Measurements from ENCODE around the gene EPAS1. TPM values are rescaled to one million over a fixed set of nuclear protein-coding genes. Genes with fewer than 3 reads are reported as not detected.

Gene EPAS1
- total RNA-seq, 2 donors from 2014 or later = 517 to 667 TPM

DNA sequence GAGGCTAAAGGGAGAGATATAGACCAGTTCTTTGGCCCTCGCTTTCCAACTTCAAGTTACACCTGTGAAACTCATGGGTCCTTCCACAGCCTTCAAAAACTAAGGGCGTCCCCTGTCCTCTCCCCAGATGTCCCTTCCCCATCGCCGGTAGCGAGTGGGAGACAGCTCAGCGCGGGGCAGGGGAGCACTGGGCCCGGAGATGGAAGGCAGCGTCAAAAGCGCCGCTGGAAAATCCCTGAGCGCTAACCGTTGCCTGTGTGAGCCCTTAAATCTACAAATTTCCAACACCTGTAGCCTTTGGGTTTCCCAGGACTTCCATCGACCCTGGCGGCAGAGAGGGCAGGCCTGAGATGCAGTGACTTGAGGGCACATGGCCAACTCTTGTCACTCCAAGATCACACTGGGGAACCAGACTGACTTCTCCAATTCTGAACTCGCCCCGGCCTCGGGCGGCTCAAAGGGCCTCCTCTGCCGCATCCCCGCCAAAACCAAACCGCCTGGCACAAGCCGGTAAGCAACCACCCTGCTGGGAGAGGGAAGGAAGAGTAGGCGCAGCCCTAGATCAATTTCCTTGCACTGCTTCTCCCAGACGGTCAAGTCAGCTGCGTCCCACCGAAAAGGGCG is 879 bp upstream of the EPAS1 start:
- H3K9me3 ChIP-seq = no peaks in the 10 kb centered on the region
- ATAC-seq (ENCODE audit: insufficient number of reproducible peaks, low FRiP score, low read depth) (no peak), DNase-seq (ENCODE audit: low spot score) (no peak)
- H3K27me3 ChIP-seq (replicated peaks; ENCODE audit: insufficient read depth) = no peaks in the 10 kb centered on the region
- H3K27ac ChIP-seq = peak overlapping the region; percentile 80 to 89
- TF ChIP-seq, protein P1, sequence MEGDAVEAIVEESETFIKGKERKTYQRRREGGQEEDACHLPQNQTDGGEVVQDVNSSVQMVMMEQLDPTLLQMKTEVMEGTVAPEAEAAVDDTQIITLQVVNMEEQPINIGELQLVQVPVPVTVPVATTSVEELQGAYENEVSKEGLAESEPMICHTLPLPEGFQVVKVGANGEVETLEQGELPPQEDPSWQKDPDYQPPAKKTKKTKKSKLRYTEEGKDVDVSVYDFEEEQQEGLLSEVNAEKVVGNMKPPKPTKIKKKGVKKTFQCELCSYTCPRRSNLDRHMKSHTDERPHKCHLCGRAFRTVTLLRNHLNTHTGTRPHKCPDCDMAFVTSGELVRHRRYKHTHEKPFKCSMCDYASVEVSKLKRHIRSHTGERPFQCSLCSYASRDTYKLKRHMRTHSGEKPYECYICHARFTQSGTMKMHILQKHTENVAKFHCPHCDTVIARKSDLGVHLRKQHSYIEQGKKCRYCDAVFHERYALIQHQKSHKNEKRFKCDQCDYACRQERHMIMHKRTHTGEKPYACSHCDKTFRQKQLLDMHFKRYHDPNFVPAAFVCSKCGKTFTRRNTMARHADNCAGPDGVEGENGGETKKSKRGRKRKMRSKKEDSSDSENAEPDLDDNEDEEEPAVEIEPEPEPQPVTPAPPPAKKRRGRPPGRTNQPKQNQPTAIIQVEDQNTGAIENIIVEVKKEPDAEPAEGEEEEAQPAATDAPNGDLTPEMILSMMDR (IDR thresholded peaks at IDR 0.05) = no peak
- no peaks in the 10 kb centered on the region for H3K36me3 ChIP-seq
- peak overlapping the region; percentile 93 for H3K4me3 ChIP-seq
- H3K4me1 ChIP-seq (ENCODE audit: control insufficient read depth in 1 of 2, low read depth in 2 of 2) = peaks cover 8 to 17% of the 10 kb centered on the region in 2 donors

DNA sequence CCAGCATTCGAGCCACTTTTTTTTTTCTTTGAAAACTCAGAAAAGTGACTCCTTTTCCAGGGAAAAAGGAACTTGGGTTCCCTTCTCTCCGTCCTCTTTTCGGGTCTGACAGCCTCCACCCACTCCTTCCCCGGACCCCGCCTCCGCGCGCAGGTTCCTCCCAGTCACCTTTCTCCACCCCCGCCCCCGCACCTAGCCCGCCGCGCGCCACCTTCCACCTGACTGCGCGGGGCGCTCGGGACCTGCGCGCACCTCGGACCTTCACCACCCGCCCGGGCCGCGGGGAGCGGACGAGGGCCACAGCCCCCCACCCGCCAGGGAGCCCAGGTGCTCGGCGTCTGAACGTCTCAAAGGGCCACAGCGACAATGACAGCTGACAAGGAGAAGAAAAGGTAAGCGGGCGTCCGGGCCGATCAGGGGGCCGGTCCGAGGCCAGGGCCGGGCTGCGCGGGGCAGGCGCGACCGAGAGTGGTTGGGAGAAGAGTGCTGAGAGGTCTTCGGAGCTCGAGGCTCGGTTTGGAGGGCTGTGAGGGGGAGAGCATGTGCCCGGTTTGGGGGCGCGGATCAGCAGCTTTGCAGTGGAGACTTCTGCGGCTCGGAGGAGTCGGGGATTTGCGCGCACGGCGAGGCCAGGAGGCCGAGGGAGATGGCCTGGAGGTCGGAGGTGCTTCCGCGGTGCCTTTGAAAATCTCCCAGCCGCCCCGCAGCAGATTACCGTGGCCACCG is 502 bp downstream of the EPAS1 start:
- no peak for ATAC-seq (ENCODE audit: insufficient number of reproducible peaks, low FRiP score, low read depth)
- H3K27me3 ChIP-seq (replicated peaks; ENCODE audit: insufficient read depth) = no peaks in the 10 kb centered on the region
- peak overlapping the region; percentile 88 to 89 for H3K27ac ChIP-seq

DNA sequence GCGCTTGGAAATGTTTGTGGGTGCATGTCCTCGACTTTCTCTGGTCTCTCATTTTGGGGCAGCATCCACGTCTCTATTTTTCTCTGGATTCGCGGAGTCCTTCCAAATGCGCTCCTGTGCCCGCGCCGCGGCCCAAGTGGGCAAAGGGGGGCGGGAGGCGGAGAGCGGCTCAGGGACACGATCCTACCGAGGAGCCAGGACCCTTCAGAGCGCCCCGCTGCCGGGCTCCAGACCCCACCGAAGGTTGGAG is 990 bp downstream of the EPAS1 start:
- Histone ChIP-seq H3K4me1 (ENCODE audit: control insufficient read depth in 1 of 2, low read depth in 2 of 2) (peaks cover 10 to 35% of the 10 kb centered on the region in 2 donors), H3K36me3 (no peaks in the 10 kb centered on the region), H3K9me3 (no peaks in the 10 kb centered on the region), H3K4me3 (peak overlapping the region; percentile 93), H3K27ac (peak overlapping the region; percentile 88 to 89), H3K27me3 (replicated peaks; ENCODE audit: insufficient read depth) (no peaks in the 10 kb centered on the region)
- TF ChIP-seq, protein P1 (IDR thresholded peaks at IDR 0.05) = no peak
- ATAC-seq (ENCODE audit: insufficient number of reproducible peaks, low FRiP score, low read depth) (no peak), DNase-seq (ENCODE audit: low spot score) (no peak)

More for the DNA sequence above, 502 bp downstream of the EPAS1 start:
- Histone ChIP-seq H3K4me1 (ENCODE audit: control insufficient read depth in 1 of 2, low read depth in 2 of 2) (peaks cover 8 to 30% of the 10 kb centered on the region in 2 donors), H3K9me3 (no peaks in the 10 kb centered on the region), H3K4me3 (peak overlapping the region; percentile 93), H3K36me3 (no peaks in the 10 kb centered on the region)
- DNase-seq (ENCODE audit: low spot score) = no peak
- TF ChIP-seq, protein P1 (IDR thresholded peaks at IDR 0.05) = no peak

DNA sequence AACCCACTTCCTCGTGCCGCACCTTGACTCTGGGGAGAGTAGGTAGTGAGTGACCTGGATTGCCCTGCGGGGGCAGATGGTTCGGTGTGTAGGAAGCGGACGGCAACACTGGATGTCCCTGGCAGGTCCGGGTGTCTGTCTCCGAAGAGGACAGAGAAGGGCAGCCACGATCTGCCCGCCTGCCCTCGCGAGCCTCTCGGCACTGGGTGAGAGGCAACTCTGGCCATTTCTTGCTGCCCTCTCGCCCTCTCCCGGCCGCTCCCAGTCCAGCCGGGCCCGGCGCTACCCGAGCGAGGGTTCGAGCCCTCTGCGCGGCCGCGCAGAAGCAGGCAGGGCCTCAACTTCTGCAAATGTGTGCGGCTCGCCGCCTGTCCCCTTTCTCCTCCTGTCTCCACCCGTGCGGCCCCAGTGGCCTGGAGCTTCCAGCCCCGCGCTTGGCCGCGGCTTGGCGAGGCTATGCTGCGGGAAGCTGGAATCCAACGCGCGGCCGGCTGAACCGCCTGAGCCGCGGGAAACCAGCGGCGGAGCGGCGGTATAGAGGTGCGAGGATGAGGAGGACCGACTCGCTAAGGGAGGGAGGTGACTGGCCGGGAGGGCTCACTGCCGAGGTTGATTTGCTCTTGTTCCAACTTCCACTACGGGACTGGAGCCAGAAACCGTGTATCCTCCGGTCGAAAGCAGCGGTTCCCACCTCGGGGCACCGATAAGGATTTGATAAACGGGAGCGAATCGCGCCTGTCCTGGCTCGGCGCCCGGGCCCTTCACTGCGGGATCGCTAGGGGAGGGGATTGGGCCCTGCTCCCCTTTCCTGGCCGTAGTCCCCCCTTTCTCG is 1.5 kb downstream of the EPAS1 start:
- H3K27me3 ChIP-seq (replicated peaks; ENCODE audit: insufficient read depth) = no peaks in the 10 kb centered on the region
- no peaks in the 10 kb centered on the region for H3K9me3 ChIP-seq
- ATAC-seq (ENCODE audit: insufficient number of reproducible peaks, low FRiP score, low read depth) = no peak
- no peak for DNase-seq (ENCODE audit: low spot score)
- peak overlapping the region; percentile 88 to 89 for H3K27ac ChIP-seq
- H3K4me1 ChIP-seq (ENCODE audit: control insufficient read depth in 1 of 2, low read depth in 2 of 2) = peaks cover 16 to 41% of the 10 kb centered on the region in 2 donors
- TF ChIP-seq, protein P1 (IDR thresholded peaks at IDR 0.05) = peak; percentile 24
- peak overlapping the region; percentile 93 for H3K4me3 ChIP-seq
- no peaks in the 10 kb centered on the region for H3K36me3 ChIP-seq

Data from thoracic aorta (tissue), 2 donors.